ENCODE measurements around the gene MAN1A1. TPM values are rescaled to one million over a fixed set of nuclear protein-coding genes. Genes with fewer than 3 reads are reported as not detected.

MAN1A1 gene
- total RNA-seq: 100 to 1,000 TPM in 1 of 2 donors, 10 to 100 TPM in 1; 85.4 to 109 TPM

GRCh38 chr6:119349361-119350201 lies at the start of gene MAN1A1:
Gene MAN1A1, minus strand, starts transcription at chr6:119349761. Its CDS starts 696 bp downstream, at chr6:119349065.
- Histone ChIP-seq H3K36me3 (replicated peaks in 1 of 2; ENCODE audit: insufficient read depth in 1 of 2, low read depth in 2 of 2) (no peaks in the 10 kb centered on the region), H3K9me3 (no peaks in the 10 kb centered on the region), H3K27me3 (no peaks in the 10 kb centered on the region), H3K27ac (peak within 1 kb of the TSS; percentile 74 to 96 (median 90)), H3K4me1 (peaks cover 34% of the 10 kb centered on the region), H3K4me3 (peak within 1 kb of the TSS; percentile 73 to 99)
- DNase-seq (peak; percentile 88 to 91 (median 90)), ATAC-seq (peak; percentile 88)
- WGBS, 2 donors: 0 to 1% methylated on average over 17 to 96 of the region's 103 CpGs
- intact Hi-C loops (cut with DNase I): no loop called here
- TF ChIP-seq POLR2A (IDR thresholded peaks at IDR 0.05): peak; percentile 95 to 98 (median 96)
- TF ChIP-seq, protein P1, sequence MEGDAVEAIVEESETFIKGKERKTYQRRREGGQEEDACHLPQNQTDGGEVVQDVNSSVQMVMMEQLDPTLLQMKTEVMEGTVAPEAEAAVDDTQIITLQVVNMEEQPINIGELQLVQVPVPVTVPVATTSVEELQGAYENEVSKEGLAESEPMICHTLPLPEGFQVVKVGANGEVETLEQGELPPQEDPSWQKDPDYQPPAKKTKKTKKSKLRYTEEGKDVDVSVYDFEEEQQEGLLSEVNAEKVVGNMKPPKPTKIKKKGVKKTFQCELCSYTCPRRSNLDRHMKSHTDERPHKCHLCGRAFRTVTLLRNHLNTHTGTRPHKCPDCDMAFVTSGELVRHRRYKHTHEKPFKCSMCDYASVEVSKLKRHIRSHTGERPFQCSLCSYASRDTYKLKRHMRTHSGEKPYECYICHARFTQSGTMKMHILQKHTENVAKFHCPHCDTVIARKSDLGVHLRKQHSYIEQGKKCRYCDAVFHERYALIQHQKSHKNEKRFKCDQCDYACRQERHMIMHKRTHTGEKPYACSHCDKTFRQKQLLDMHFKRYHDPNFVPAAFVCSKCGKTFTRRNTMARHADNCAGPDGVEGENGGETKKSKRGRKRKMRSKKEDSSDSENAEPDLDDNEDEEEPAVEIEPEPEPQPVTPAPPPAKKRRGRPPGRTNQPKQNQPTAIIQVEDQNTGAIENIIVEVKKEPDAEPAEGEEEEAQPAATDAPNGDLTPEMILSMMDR (IDR thresholded peaks at IDR 0.05): peak in 3 of 7 experiments; percentile 8 to 32 (median 26)

DNA sequence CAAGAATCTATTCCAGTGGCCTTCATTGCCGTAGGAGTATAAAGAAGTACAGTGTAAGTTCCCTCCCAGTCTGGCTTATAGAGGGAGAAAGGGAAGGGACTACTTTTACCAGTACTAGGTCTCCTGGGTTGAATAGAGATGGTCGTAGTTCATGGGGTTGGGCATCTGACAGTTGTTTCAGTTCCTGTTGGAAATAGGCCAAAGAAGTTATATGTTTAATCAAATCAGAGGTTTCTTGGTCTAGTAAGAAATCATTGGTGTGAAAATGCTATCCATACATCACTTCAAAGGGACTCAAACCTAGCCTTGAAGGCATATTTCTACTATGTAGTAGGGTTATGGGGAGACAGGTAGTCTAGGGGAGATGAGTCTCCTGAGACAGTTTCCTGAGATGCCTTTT lies 45.6 kb upstream of the MAN1A1 start:
- no peaks in the 10 kb centered on the region for H3K36me3 ChIP-seq (replicated peaks in 1 of 2; ENCODE audit: insufficient read depth in 1 of 2, low read depth in 2 of 2)
- ATAC-seq: no peak
- no peak overlapping the region for H3K27ac ChIP-seq
- intact Hi-C loops (cut with DNase I): no loop called here
- H3K27me3 ChIP-seq: no peaks in the 10 kb centered on the region
- peaks cover 0 to 43% (median 0%) of the 10 kb centered on the region in 3 donors for H3K9me3 ChIP-seq
- no peak overlapping the region for H3K4me3 ChIP-seq
- WGBS, 2 donors: 84 to 87% methylated on average over 2 of the region's 2 CpGs
- TF ChIP-seq, protein P1 (IDR thresholded peaks at IDR 0.05): no peak
- no peak for TF ChIP-seq POLR2A (IDR thresholded peaks at IDR 0.05)
- no peaks in the 10 kb centered on the region for H3K4me1 ChIP-seq
- no peak for DNase-seq

DNA sequence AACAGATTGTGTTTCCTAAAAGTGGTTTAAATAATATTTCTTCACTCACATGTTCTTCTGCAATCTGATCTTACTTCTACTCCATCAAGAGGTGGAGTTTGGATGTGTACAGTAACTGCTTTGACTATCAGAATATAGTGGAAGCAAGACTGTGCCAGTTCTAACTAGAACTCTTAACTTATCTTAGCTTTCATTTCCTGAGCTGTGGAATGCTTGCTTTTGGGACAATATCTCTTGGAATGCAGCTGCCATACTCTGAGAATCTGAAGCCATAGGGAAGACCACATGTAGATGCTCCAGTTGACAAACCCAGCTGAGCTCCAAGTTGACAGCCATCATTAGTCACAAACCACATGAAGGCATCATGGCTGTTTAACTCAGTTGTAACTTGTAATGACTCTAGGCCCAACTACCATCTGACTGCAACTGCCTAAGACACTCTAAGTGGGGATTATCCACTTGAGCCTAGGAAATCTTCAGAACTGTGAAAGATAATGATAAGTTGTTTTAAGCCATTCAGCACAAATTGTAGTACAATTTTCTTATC lies 40.8 kb upstream of the MAN1A1 start:
- ATAC-seq: no peak
- H3K27me3 ChIP-seq: no peaks in the 10 kb centered on the region
- no peak overlapping the region for H3K4me3 ChIP-seq
- H3K9me3 ChIP-seq: peaks cover 0 to 10% (median 0%) of the 10 kb centered on the region in 3 donors
- H3K4me1 ChIP-seq: no peaks in the 10 kb centered on the region
- H3K27ac ChIP-seq: no peak overlapping the region
- no peak for DNase-seq
- no peaks in the 10 kb centered on the region for H3K36me3 ChIP-seq (replicated peaks in 1 of 2; ENCODE audit: insufficient read depth in 1 of 2, low read depth in 2 of 2)
- no peak for TF ChIP-seq POLR2A (IDR thresholded peaks at IDR 0.05)
- TF ChIP-seq, protein P1 (IDR thresholded peaks at IDR 0.05): no peak
- intact Hi-C loops (cut with DNase I): no loop called here

- DNase-seq (no peak), ATAC-seq (no peak)
- Histone ChIP-seq H3K4me3 (no peak overlapping the region), H3K27me3 (no peaks in the 10 kb centered on the region), H3K9me3 (no peaks in the 10 kb centered on the region), H3K27ac (no peak overlapping the region), H3K36me3 (replicated peaks in 1 of 2; ENCODE audit: insufficient read depth in 1 of 2, low read depth in 2 of 2) (no peaks in the 10 kb centered on the region), H3K4me1 (no peaks in the 10 kb centered on the region)
- TF ChIP-seq POLR2A (IDR thresholded peaks at IDR 0.05): no peak
- TF ChIP-seq, protein P1 (IDR thresholded peaks at IDR 0.05): no peak
- intact Hi-C loops (cut with DNase I): no loop called here
- 93 to 94% methylated on average over 1 of the region's 1 CpG for WGBS, 2 donors
Measured at GRCh38 chr6:119385994-119386393, 36.4 kb upstream of the MAN1A1 start.

Data from body of pancreas (tissue), 4 donors.